ENCODE results near the gene PI4KB.

The PI4KB gene

GRCh38 chr1:151254217-151255213 lies 72.7 kb downstream of the PI4KB start, which contains the start of gene PSMD4:
Gene PSMD4 (plus strand): TSS chr1:151254734. CDS start chr1:151254783, 49 bp downstream.
- Histone ChIP-seq H3K36me3 (ENCODE audit: insufficient read depth, low read length) (no peaks in the 10 kb centered on the region), H3K9ac (ENCODE audit: low read depth, low read length) (peak within 1 kb of the TSS; percentile 86), H3K9me3 (ENCODE audit: control insufficient read depth, insufficient read depth, low read length) (no peaks in the 10 kb centered on the region), H3K4me1 (ENCODE audit: insufficient read depth, low read length) (no peaks in the 10 kb centered on the region; the same call in 1 of the 2 replicates)

GRCh38 chr1:151251656-151252470 lies 75.4 kb downstream of the PI4KB start:
- Histone ChIP-seq H3K4me1 (ENCODE audit: insufficient read depth, low read length) (no peaks in the 10 kb centered on the region; the same call in 1 of the 2 replicates), H3K9ac (ENCODE audit: low read depth, low read length) (no peak overlapping the region), H3K9me3 (ENCODE audit: control insufficient read depth, insufficient read depth, low read length) (no peaks in the 10 kb centered on the region), H3K36me3 (ENCODE audit: insufficient read depth, low read length) (peaks cover 15% of the 10 kb centered on the region)

GRCh38 chr1:151246786-151247185 lies 80.4 kb downstream of the PI4KB start:
- no peaks in the 10 kb centered on the region for H3K9me3 ChIP-seq (ENCODE audit: control insufficient read depth, insufficient read depth, low read length)
- H3K4me1 ChIP-seq (ENCODE audit: insufficient read depth, low read length), result no peaks in the 10 kb centered on the region
- peaks cover 58% of the 10 kb centered on the region for H3K36me3 ChIP-seq (ENCODE audit: insufficient read depth, low read length)
- H3K9ac ChIP-seq (ENCODE audit: low read depth, low read length), result no peak overlapping the region

GRCh38 chr1:151243683-151244216 lies 83.5 kb downstream of the PI4KB start:
- no peak overlapping the region for H3K9ac ChIP-seq (ENCODE audit: low read depth, low read length)
- H3K4me1 ChIP-seq (ENCODE audit: insufficient read depth, low read length), result no peaks in the 10 kb centered on the region
- H3K36me3 ChIP-seq (ENCODE audit: insufficient read depth, low read length), result peaks cover 71% of the 10 kb centered on the region
- no peaks in the 10 kb centered on the region for H3K9me3 ChIP-seq (ENCODE audit: control insufficient read depth, insufficient read depth, low read length)

GRCh38 chr1:151242442-151242841 lies 84.8 kb downstream of the PI4KB start:
- H3K9me3 ChIP-seq (ENCODE audit: control insufficient read depth, insufficient read depth, low read length), result no peaks in the 10 kb centered on the region
- H3K9ac ChIP-seq (ENCODE audit: low read depth, low read length), result no peak overlapping the region
- H3K36me3 ChIP-seq (ENCODE audit: insufficient read depth, low read length), result peaks cover 73% of the 10 kb centered on the region
- H3K4me1 ChIP-seq (ENCODE audit: insufficient read depth, low read length), result no peaks in the 10 kb centered on the region
